ENCODE results near the gene MGAM2.

GRCh38 chr7:142194201-142194600 lies 82.7 kb downstream of the MGAM2 start:
- TF ChIP-seq CTCF (conservative IDR thresholded peaks at IDR 0.05; ENCODE audit: low read depth in 2 of 2) (no peak), EZH2 (IDR thresholded peaks at IDR 0.05; ENCODE audit: low read depth, unreplicated experiment) (no peak)
